GM18861 (cell line): ENCODE data around the gene KIAA1328.

Experiments used
- ATAC-seq: cut with Tn5 transposase; IDR thresholded peaks from one replicate; pipeline ENCODE4 v1.9.1; 2021; ENCODE audit not compliant: unreplicated experiment

Gene KIAA1328

GRCh38 chr18:37272841-37273240 lies 443.9 kb downstream of the KIAA1328 start:
- no peak for ATAC-seq

DNA sequence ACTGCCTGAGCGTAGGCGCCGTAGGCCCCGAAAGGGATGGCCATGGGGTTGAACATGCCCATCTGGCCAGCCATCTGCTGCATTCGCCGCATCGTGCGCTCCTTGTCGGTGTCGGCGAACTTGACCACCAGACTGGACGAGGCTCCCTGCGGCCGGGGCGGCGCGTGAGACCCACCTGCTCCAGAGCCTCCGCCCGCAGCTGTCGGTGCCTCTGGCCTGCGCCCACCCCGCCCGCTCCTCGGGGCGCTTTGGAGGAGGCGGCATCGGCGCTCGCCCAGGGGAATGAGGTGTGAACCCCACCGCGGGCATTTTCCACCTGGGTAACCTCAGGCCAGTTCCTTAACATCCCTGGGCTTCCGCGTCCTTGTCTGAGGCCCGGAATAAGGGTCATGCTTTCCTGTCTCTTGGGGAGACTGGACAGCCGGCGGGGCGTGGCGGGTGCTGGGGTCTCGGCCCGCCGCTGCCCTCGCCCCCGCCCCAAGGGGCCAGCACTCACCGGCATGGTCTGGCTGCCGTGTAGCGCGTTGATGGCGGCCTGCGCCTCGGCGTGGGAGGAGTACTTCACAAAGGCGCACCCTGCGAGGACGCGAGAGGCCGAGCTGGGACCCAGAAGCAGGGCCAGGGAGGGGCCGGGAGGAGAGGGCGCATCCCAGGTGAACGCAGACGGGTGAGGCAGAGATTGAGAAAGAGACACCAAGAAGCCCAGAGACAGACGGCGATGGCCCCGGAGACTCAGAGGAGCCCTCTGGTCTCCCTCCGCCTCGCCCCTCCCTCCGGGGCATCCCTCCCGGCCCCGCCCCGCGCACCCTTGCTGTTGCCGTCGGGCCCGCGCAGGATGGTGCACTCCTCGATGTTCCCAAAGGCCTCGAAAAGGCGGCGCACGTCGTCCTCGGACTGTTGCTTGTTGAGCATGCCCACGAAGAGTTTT lies 445.6 kb downstream of the KIAA1328 start:
- ATAC-seq, result no peak

- ATAC-seq, result no peak
Observed at GRCh38 chr18:37275237-37275741, 446.4 kb downstream of the KIAA1328 start.

- ATAC-seq, result no peak
Observed at GRCh38 chr18:37276111-37276890, 447.4 kb downstream of the KIAA1328 start.

DNA sequence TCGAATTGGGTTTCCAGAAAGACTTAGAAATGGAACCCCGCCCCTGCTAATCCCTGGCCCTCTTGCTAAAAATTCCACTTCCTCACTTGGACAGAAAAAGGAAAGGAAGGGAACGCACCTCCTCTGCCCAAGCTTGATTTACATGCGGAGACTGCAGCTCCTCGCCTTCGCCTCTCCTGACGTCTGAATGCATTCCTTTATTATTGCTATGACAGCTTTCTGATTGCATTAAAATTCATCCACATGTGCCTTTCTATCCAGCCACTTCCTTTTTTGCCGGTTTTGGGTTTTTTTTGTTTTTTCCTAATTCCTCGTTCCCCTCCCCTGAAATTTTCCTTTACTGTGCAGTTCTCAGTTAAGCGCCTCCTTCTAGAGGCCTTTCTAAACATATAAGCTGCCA lies 448.9 kb downstream of the KIAA1328 start:
- ATAC-seq, result no peak
